Measurements from ENCODE around the gene ANKRD16. TPM values are rescaled to one million over a fixed set of nuclear protein-coding genes. Genes with fewer than 3 reads are reported as not detected.
"Not testable (repeated sequence)": the region's sequence is repeated elsewhere in the genome, so short reads cannot be mapped to it uniquely, and the experiment has no call there.

Gene ANKRD16
- polyA plus RNA-seq, 3 donors: 1.4 to 2.9 (median 2.1) TPM

DNA sequence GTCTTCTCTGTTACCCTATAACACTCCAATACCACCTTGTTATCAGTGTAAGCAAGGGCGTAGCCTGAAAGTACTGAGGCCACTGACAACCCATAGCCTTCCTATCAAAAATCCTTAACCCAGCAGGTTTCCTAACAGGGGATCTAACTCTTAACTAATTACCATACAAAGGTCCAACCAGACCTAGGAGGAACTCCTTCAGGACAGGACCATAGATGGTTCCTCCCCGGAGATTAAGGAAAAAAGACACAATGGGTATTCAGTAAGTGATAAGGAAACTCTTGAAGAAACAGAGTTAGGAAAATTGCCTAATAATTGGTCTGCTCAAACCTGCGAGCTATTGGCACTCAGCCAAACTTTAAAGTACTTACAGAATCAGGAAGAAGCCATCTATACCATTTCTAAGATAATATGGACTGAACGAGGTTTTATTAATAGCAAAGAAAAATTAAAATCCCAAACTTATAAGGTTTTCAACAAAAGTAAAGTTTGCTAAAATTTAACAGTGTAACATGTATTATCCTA, 22.5 kb downstream of the ANKRD16 start:
- H3K4me1 Mint-ChIP-seq: peaks cover 20% of the 10 kb centered on the region
- peak overlapping the region; percentile 47 for H3K4me2 ChIP-seq (replicated peaks; ENCODE audit: extremely low read depth, low read length, poor library complexity, severe bottlenecking)

DNA sequence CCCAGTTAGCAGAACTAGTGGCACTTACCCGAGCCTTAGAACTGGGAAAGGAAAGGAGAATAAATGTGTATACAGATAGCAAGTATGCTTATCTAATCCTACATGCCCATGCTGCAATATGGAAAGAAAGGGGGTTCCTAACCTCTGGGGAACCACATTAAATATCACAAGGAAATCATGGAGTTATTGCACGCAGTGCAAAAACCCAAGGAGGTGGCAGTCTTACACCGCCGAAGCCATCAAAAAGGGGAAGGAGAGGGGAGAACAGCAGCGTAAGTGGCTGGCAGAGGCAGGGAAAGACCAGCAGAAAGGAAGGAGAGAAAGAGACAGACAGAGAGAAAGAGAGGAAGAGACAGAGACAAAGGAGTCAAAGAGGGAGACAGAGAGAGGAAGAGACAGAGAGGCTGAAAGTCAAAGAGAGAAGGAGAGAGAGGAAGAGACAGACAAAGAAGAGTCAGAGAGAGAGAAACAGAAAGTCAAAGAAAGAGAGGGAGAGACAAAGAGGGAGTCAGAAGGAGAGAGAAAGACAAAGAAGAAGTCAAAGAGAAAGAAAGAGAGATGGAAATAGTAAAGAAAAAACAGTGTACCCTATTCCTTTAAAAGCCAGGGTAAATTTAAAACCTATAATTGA, 23.1 kb downstream of the ANKRD16 start:
- DNase-seq: peak in 2 of 3 donors; percentile 16 to 34
- peak overlapping the region; percentile 47 for H3K4me2 ChIP-seq (replicated peaks; ENCODE audit: extremely low read depth, low read length, poor library complexity, severe bottlenecking)
- H3K27me3 Mint-ChIP-seq (ENCODE audit: low read depth in 3 of 3); H3K79me2 ChIP-seq (ENCODE audit: insufficient read depth, low read length); H3K36me3 Mint-ChIP-seq; H4K20me1 ChIP-seq (ENCODE audit: insufficient read depth, low read length); H3K27ac ChIP-seq (ENCODE audit: low read depth in 1 of 2, low read length in 2 of 2); intact Hi-C loops (cut with micrococcal nuclease); H3K27me3 ChIP-seq (ENCODE audit: control insufficient read depth in 2 of 2, insufficient read depth in 2 of 2, low read length in 2 of 2); H3K36me3 ChIP-seq (replicated peaks in 1 of 2; ENCODE audit: control insufficient read depth in 1 of 2, insufficient read depth in 2 of 2, low read length in 2 of 2): not testable (repeated sequence)
- peak overlapping the region in 2 of 3 experiments; percentile 43 to 65 for H3K4me3 ChIP-seq (replicated peaks in 1 of 3; ENCODE audit: low read depth in 2 of 3, low read length in 3 of 3)
- H3K4me1 ChIP-seq (ENCODE audit: control insufficient read depth in 1 of 2, insufficient read depth in 2 of 2, low read length in 2 of 2): peaks cover 15 to 16% of the 10 kb centered on the region in 2 donors
- H3K9ac ChIP-seq (ENCODE audit: insufficient read depth, low read length, poor library complexity, severe bottlenecking): peak overlapping the region; percentile 47
- Mint-ChIP-seq H3K9me3 (peaks cover 5 to 20% (median 11%) of the 10 kb centered on the region in 7 donors), H3K4me3 (peak overlapping the region; percentile 83 to 99), H3K4me1 (peaks cover 20% of the 10 kb centered on the region), H3K27ac (peak overlapping the region; percentile 79 to 93 (median 87))
- WGBS (ENCODE audit: insufficient coverage): 0% methylated on average over 4 of the region's 5 CpGs
- H3K9me3 ChIP-seq (replicated peaks in 1 of 2; ENCODE audit: control insufficient read depth in 1 of 2, insufficient read depth in 1 of 2, low read length in 2 of 2): peaks cover 0 to 10% of the 10 kb centered on the region in 2 donors
- H2AFZ ChIP-seq (ENCODE audit: insufficient read depth, low read depth, low read length, poor library complexity, severe bottlenecking): peak overlapping the region; percentile 76

More for the DNA sequence above, 22.5 kb downstream of the ANKRD16 start:
- H3K36me3 ChIP-seq (replicated peaks in 1 of 2; ENCODE audit: control insufficient read depth in 1 of 2, insufficient read depth in 2 of 2, low read length in 2 of 2); H3K27me3 Mint-ChIP-seq (ENCODE audit: low read depth in 3 of 3); H3K36me3 Mint-ChIP-seq; H3K79me2 ChIP-seq (ENCODE audit: insufficient read depth, low read length); H3K27me3 ChIP-seq (ENCODE audit: control insufficient read depth in 2 of 2, insufficient read depth in 2 of 2, low read length in 2 of 2); H3K27ac ChIP-seq (ENCODE audit: low read depth in 1 of 2, low read length in 2 of 2); H4K20me1 ChIP-seq (ENCODE audit: insufficient read depth, low read length); intact Hi-C loops (cut with micrococcal nuclease): not testable (repeated sequence)
- DNase-seq: peak in 2 of 3 donors; percentile 40 to 44
- peak overlapping the region in 1 of 2 donors; percentile 99 for H3K4me3 Mint-ChIP-seq
- peak overlapping the region; percentile 76 for H2AFZ ChIP-seq (ENCODE audit: insufficient read depth, low read depth, low read length, poor library complexity, severe bottlenecking)
- peaks cover 5 to 20% (median 11%) of the 10 kb centered on the region in 7 donors for H3K9me3 Mint-ChIP-seq
- WGBS (ENCODE audit: insufficient coverage): no CpG with 5 or more reads among the region's 4 CpGs
- peak overlapping the region in 2 of 3 experiments; percentile 43 to 65 for H3K4me3 ChIP-seq (replicated peaks in 1 of 3; ENCODE audit: low read depth in 2 of 3, low read length in 3 of 3)
- peak overlapping the region; percentile 47 for H3K9ac ChIP-seq (ENCODE audit: insufficient read depth, low read length, poor library complexity, severe bottlenecking)
- H3K9me3 ChIP-seq (replicated peaks in 1 of 2; ENCODE audit: control insufficient read depth in 1 of 2, insufficient read depth in 1 of 2, low read length in 2 of 2): peaks cover 0 to 10% of the 10 kb centered on the region in 2 donors
- H3K4me1 ChIP-seq (ENCODE audit: control insufficient read depth in 1 of 2, insufficient read depth in 2 of 2, low read length in 2 of 2): peaks cover 15 to 16% of the 10 kb centered on the region in 2 donors
- H3K27ac Mint-ChIP-seq: peak overlapping the region in 2 of 7 donors; percentile 21 to 84

DNA sequence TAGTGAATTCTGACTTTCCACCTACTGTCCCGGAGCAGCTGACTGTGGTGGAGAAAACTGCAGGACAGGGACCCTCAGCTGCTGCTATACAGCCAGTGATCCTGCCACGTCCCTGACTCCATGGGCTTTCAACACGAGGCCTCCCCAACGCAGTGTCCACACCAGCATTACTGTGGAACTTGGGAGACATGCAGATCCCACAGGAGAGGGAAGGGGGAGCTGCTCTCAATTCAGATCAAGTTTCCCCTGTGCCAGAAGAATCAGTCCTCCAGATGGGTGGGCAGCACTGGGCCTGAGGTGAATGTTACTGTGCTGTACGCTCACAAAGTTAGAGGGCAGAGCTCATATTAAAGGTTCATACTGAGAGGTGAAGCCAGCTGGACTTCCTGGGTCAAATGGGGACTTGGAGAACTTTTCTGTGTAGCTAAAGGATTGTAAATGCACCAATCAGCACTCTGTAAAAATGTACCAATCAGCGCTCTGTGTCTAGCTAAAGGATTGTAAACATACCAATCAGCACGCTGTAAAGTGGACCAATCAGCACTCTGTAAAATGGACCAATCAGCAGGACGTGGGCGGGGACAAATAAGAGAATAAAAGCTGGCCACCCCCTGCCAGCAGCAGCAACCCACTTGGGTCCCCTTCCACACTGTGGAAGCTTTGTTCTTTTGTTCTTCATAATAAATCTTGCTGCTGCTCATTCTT, 26.6 kb downstream of the ANKRD16 start:
- H3K27me3 ChIP-seq (ENCODE audit: control insufficient read depth in 2 of 2, insufficient read depth in 2 of 2, low read length in 2 of 2); H3K4me3 Mint-ChIP-seq; H3K79me2 ChIP-seq (ENCODE audit: insufficient read depth, low read length); H3K4me3 ChIP-seq (replicated peaks in 1 of 3; ENCODE audit: low read depth in 2 of 3, low read length in 3 of 3); H3K27me3 Mint-ChIP-seq (ENCODE audit: low read depth in 3 of 3); H3K36me3 ChIP-seq (replicated peaks in 1 of 2; ENCODE audit: control insufficient read depth in 1 of 2, insufficient read depth in 2 of 2, low read length in 2 of 2); H4K20me1 ChIP-seq (ENCODE audit: insufficient read depth, low read length); H3K27ac Mint-ChIP-seq; H3K36me3 Mint-ChIP-seq; DNase-seq; H3K4me2 ChIP-seq (replicated peaks; ENCODE audit: extremely low read depth, low read length, poor library complexity, severe bottlenecking); H2AFZ ChIP-seq (ENCODE audit: insufficient read depth, low read depth, low read length, poor library complexity, severe bottlenecking); H3K9me3 ChIP-seq (replicated peaks in 1 of 2; ENCODE audit: control insufficient read depth in 1 of 2, insufficient read depth in 1 of 2, low read length in 2 of 2); H3K27ac ChIP-seq (ENCODE audit: low read depth in 1 of 2, low read length in 2 of 2); intact Hi-C loops (cut with micrococcal nuclease); H3K9ac ChIP-seq (ENCODE audit: insufficient read depth, low read length, poor library complexity, severe bottlenecking): not testable (repeated sequence)
- Mint-ChIP-seq H3K9me3 (peaks cover 3 to 15% (median 4%) of the 10 kb centered on the region in 7 donors), H3K4me1 (peaks cover 26% of the 10 kb centered on the region)
- peaks cover 16 to 21% of the 10 kb centered on the region in 2 donors for H3K4me1 ChIP-seq (ENCODE audit: control insufficient read depth in 1 of 2, insufficient read depth in 2 of 2, low read length in 2 of 2)
- WGBS (ENCODE audit: insufficient coverage): 89% methylated on average over 7 of the region's 9 CpGs

Data from CD14-positive monocyte (primary cell).